WERI-Rb-1 (cell line): ENCODE results near the gene MYDGF.

Experiments used
- DNase-seq: peaks from one replicate; pipeline ENCODE4 v3.0.0-alpha.2; 2020
- H3K27ac ChIP-seq: fragments of 250-450 bp; sonication (Bioruptor Pico); 2 replicates; pipeline ENCODE4 v1.5.1; 2020; ENCODE audit warnings: mild to moderate bottlenecking, moderate library complexity
- H3K27me3 ChIP-seq: fragments of 250-450 bp; sonication (Bioruptor Pico); 2 replicates; pipeline ENCODE4 v1.5.1; 2021; ENCODE audit warnings: mild to moderate bottlenecking, low read depth, moderate library complexity; ENCODE audit not compliant: insufficient read depth, severe bottlenecking
- H3K36me3 ChIP-seq: fragments of 250-450 bp; sonication (Bioruptor Pico); 2 replicates; pipeline ENCODE4 v1.5.1; 2020; ENCODE audit warnings: mild to moderate bottlenecking, moderate library complexity
- H3K4me3 ChIP-seq: 2 replicates; pipeline ENCODE4 v1.5.1; 2011; ENCODE audit warnings: low read depth, mild to moderate bottlenecking, control low read depth, low read length
- H3K9me3 ChIP-seq: fragments of 250-450 bp; sonication (Bioruptor Pico); 2 replicates; pipeline ENCODE4 v1.5.1; 2021; ENCODE audit warnings: mild to moderate bottlenecking, moderate library complexity; ENCODE audit not compliant: severe bottlenecking
- CTCF ChIP-seq: IDR thresholded peaks from 2 replicates; pipeline ENCODE4 v1.5.1; 2011; ENCODE audit warnings: low read depth, mild to moderate bottlenecking, control low read depth, inconsistent platforms, low read length

The MYDGF gene

GRCh38 chr19:4675346-4675745 is 5.2 kb upstream of the MYDGF start:
- no peak overlapping the region for H3K27ac ChIP-seq
- H3K4me3 ChIP-seq = no peak overlapping the region
- H3K36me3 ChIP-seq = peaks cover 22% of the 10 kb centered on the region
- no peaks in the 10 kb centered on the region for H3K9me3 ChIP-seq
- no peak for DNase-seq
- no peak for TF ChIP-seq CTCF
- no peaks in the 10 kb centered on the region for H3K27me3 ChIP-seq

- no peak for TF ChIP-seq CTCF
- Histone ChIP-seq H3K27ac (no peak overlapping the region), H3K4me3 (no peak overlapping the region), H3K9me3 (no peaks in the 10 kb centered on the region), H3K36me3 (peaks cover 22% of the 10 kb centered on the region), H3K27me3 (no peaks in the 10 kb centered on the region)
- DNase-seq = no peak
Measured at GRCh38 chr19:4673726-4674125, 3.6 kb upstream of the MYDGF start.

GRCh38 chr19:4673216-4673615 is 3.1 kb upstream of the MYDGF start:
- Histone ChIP-seq H3K36me3 (peaks cover 22% of the 10 kb centered on the region), H3K27ac (no peak overlapping the region), H3K27me3 (no peaks in the 10 kb centered on the region), H3K9me3 (no peaks in the 10 kb centered on the region), H3K4me3 (no peak overlapping the region)
- TF ChIP-seq CTCF = no peak
- DNase-seq = no peak

GRCh38 chr19:4671185-4671851 is 1.2 kb upstream of the MYDGF start:
- H3K27me3 ChIP-seq = no peaks in the 10 kb centered on the region
- peak overlapping the region; percentile 89 for H3K27ac ChIP-seq
- no peaks in the 10 kb centered on the region for H3K9me3 ChIP-seq
- TF ChIP-seq CTCF = no peak
- peak; percentile 45 for DNase-seq
- peak overlapping the region; percentile 29 for H3K4me3 ChIP-seq
- peaks cover 27% of the 10 kb centered on the region for H3K36me3 ChIP-seq

GRCh38 chr19:4664642-4665041 is 5.5 kb downstream of the MYDGF start:
- no peak overlapping the region for H3K27ac ChIP-seq
- H3K4me3 ChIP-seq = no peak overlapping the region
- peaks cover 43% of the 10 kb centered on the region for H3K36me3 ChIP-seq
- no peak for DNase-seq
- TF ChIP-seq CTCF = no peak
- no peaks in the 10 kb centered on the region for H3K9me3 ChIP-seq
- H3K27me3 ChIP-seq = no peaks in the 10 kb centered on the region

GRCh38 chr19:4662812-4663211 is 7.3 kb downstream of the MYDGF start:
- Histone ChIP-seq H3K36me3 (peaks cover 41% of the 10 kb centered on the region), H3K27me3 (no peaks in the 10 kb centered on the region), H3K9me3 (no peaks in the 10 kb centered on the region), H3K27ac (no peak overlapping the region), H3K4me3 (no peak overlapping the region)
- no peak for DNase-seq
- TF ChIP-seq CTCF = no peak
